COR-L47 (cell line): ENCODE data around the gene EWSR1.
"Not testable (repeated sequence)": the region's sequence is repeated elsewhere in the genome, so short reads cannot be mapped to it uniquely, and the experiment has no call there.

ENCODE experiments used
- DNase-seq: peaks from one replicate; lab custom pipeline; 2025; lab: John Stamatoyannopoulos, UW

EWSR1 gene, protein sequence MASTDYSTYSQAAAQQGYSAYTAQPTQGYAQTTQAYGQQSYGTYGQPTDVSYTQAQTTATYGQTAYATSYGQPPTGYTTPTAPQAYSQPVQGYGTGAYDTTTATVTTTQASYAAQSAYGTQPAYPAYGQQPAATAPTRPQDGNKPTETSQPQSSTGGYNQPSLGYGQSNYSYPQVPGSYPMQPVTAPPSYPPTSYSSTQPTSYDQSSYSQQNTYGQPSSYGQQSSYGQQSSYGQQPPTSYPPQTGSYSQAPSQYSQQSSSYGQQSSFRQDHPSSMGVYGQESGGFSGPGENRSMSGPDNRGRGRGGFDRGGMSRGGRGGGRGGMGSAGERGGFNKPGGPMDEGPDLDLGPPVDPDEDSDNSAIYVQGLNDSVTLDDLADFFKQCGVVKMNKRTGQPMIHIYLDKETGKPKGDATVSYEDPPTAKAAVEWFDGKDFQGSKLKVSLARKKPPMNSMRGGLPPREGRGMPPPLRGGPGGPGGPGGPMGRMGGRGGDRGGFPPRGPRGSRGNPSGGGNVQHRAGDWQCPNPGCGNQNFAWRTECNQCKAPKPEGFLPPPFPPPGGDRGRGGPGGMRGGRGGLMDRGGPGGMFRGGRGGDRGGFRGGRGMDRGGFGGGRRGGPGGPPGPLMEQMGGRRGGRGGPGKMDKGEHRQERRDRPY

DNA sequence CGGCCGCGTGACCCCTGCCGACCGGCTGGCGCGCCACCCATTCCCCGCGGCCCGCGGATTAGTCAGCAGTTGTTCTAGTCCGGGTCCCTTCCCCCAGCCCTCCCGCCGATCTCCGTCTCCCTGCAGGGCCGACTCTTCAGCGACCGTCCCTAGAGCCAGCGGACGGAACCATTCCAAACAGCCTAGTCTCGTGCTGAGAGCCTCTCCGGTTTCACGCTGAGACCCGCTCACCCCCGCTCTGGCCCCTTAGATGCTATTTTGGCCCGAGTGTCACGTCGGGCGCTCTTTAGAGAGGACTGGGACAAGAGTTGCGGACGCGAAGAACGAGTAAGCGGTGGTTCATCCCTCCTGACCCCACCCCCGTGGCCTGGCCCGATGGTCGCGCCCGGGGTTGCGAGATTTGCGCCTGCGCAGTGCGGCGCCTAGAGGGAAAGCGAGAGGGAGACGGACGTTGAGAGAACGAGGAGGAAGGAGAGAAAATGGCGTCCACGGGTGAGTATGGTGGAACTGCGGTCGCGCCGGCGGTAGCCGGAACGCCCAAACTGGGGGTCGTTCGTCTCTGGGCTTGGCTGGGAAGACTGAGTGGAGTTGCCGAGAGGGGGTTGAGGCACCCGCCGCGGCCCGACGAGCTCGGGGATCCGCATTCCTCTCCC lies at the start of gene EWSR1, which contains the start of gene RHBDD3:
TSS of gene EWSR1 (plus strand) at position 411 of the 653 bp plus-strand sequence. CDS start at position 480, 69 bp downstream.
TSS of gene RHBDD3 (minus strand) at position 124 of the 653 bp plus-strand sequence. CDS start 2,355 bp downstream, outside the sequence.
- peak; percentile 93 for DNase-seq

DNA sequence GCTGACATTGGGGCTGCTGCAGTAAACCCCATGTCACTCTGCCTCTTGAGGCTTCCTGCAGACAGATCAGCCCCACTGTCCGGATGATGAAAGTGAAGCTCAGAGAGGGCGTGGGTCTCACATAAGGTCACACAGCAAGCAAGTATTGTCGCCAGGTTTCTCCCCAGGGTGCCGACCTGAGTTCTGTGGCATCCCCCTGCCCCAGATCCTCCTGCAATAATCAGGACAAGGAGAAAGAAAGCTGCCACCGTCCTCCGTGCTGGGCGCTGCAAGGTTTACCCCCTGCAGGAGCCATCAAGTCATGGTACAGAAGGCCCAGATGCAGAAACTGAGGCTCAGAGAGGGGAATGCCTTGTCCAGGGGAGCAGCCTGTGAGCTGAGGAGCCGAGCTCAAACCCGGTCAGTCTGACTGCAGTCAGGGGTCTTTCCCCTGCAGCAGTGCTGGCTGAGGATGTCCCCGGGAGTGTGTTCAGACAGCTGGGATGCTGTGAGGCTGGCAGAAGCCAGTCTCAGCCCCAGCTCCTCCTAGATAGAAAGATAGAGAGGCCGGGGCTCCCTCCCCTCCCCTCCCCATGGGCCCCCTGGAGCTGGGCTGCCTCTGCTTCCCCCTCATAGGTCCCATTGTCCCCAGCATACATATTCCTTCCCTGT lies 49.2 kb upstream of the EWSR1 start:
- no peak for DNase-seq

DNA sequence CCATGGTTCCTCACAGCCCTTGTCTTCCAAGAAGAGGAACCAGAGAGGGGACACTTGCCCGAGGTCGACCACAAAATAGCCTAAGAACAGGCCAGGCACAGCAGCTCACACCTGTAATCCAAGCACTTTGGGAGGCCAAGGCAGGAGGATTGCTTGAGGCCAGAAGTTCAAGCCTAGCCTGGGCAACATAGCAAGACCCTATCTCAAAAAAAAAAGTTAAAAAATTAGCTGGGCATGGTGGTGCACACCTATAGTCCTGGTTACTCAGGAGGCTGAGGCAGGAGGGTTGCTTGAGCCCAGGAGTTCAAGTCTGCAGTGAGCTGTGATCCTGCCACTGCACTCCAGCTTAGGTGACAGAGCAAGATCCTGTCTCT lies 48.7 kb upstream of the EWSR1 start:
- DNase-seq = not testable (repeated sequence)

DNA sequence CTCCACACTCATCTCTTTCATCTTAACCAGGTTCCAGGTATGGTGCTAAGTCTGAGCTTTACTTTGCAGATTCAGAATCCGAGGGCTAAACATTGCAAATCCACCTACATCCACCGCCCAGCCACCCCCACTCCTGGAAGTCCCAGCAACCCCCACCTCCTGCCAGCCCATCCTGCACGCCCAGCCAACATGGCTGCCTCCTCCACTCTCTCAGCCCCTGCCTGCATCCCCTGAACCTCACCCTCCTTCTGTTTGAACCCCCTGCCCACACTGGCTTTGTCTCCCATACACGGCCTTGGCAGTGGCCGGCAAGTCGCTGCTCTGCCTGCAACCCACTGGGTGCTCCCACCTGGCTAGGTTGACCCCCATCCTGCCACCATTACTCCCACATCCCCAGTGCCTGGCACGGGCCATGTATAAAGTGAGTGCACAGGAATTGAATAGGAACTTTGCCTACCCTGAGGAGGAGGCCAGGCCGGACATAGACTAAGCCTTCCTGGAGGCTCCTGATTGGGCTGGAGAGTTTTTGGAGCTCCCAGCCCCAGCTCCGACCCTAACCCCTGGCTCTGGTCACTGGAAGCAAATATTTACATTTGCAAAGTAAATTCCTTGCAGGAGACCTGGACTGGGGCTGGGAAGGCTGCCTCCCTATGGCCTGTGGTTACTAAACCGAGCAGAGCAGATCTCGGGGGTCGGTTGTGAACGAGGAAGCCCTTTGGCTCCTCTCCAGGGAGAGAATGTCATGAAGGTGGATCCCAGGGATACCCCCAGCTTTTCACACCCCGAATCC lies 48.0 kb upstream of the EWSR1 start:
- no peak for DNase-seq

DNA sequence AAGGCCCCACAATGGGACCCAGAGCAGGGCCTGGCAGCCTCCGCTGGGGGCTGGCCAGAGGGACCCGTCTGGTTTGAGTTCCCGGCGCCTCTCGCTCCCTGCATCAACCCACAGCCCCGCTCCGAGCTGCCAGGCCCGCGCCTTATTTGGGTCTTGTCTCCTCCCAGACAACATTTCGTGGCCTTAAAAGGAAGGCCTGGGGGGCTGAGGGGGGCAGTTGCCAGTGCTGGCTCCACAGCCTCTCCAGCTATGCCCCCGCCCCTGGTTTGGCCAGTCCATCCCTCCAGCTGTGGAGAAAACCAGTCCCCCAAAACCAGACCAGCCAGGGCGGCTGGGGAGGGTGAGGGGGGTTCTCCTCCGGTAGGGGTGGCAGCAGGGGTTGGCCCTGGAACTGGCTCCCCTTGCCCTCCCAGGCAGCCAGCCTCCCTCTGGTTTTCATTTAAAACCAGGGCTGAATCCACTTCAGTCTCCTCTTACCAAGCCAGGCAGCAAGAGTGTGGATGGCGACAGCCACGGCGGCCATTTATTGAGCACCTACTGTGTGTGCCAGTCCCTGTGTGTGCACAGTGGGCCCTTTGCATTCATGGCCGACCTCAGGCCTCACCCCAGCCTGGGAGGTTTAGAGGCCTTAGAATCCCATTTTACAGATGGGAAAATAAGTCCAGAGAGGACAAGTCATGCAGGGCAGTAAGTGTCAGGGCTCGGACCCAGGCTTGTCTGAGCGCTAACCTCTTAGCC lies 43.8 kb upstream of the EWSR1 start:
- no peak for DNase-seq

DNA sequence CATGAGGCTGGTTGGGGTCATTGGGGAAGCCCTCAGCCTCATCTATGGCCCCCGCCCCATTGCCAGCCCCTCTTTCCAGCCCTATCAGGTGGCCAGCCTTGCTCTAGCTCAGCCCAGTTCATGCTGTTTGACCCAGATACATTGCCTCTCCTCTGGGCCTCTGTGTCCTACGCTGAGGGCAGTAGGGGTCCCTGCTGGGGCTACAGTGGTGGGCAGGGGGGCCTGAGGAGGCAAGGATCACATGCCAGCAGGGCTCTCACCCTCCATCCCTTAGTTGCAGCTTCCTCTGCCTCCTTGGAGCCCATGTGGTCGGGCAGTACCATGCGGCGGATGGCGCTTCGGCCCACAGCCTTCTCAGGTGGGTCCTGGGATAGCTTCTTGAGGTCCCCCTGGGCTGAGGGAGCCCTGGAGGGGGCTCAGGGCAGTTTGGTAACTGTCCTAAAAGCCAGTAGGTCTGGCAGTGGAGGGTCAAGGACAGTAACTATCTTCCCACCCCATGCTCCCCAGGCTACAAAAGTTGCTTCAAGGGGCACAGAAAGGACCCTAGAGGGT lies 43.1 kb upstream of the EWSR1 start:
- DNase-seq = no peak

DNA sequence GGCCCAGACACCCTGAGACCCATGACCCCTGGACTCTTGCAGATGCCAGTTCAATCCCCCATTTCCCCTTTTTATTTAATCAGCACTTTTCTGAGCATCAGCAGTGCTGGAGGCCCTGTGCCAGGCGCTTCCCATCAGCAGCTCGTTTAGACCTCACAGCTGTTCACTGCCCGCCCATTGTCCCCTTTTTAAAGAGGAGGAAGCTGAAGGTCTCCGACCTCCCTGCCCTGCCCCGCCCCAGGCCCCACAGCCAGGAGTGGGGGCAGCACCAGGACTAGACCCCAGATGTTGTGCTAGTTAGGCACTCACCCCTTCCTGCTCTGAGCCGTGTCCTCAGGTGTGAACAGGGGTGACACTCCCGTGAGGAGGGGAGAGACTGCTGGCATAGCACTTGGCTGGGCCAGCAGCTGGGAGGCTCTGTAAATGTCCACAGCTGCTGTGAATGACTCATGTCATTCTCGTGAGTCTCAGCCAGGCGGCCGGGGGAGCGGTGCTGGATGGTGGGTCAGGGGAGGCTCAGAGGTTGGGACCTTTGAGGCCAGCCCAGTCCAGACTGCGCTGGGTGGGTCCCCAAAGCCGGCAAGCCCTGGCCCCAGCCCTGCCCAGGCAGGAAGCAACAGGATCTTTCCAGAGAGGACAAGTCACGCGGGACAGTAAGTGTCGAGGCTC lies 42.5 kb upstream of the EWSR1 start:
- DNase-seq = no peak

DNA sequence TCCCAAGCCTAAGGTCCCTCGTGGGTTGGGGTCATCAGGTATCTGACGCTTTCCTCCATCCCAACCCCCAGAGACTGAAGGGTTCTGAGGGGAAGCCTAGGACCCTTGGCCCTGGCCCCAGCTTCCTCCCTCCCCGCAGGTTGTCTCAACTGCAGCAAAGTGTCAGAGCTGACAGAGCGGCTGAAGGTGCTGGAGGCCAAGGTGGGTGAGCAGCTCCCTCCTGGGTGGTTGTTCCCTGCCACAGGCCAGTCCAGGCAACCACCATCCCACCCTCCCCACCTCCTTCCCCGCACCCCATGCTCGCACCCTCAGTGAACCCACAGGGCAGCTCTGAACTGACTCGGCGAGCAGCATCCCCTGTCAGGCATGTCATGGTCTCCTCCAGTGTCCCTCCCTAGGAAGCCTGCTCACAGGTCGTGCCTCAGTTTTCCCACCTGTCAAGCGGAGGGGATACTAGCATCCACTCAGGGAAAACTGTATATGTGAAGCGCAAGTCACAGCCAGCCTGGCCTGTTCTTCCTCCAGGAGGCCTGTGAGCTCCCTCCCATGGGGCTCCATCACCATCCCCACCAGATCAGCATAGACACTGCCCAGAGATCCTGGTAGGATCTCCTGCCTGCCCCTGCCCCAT lies 41.6 kb upstream of the EWSR1 start:
- no peak for DNase-seq

DNA sequence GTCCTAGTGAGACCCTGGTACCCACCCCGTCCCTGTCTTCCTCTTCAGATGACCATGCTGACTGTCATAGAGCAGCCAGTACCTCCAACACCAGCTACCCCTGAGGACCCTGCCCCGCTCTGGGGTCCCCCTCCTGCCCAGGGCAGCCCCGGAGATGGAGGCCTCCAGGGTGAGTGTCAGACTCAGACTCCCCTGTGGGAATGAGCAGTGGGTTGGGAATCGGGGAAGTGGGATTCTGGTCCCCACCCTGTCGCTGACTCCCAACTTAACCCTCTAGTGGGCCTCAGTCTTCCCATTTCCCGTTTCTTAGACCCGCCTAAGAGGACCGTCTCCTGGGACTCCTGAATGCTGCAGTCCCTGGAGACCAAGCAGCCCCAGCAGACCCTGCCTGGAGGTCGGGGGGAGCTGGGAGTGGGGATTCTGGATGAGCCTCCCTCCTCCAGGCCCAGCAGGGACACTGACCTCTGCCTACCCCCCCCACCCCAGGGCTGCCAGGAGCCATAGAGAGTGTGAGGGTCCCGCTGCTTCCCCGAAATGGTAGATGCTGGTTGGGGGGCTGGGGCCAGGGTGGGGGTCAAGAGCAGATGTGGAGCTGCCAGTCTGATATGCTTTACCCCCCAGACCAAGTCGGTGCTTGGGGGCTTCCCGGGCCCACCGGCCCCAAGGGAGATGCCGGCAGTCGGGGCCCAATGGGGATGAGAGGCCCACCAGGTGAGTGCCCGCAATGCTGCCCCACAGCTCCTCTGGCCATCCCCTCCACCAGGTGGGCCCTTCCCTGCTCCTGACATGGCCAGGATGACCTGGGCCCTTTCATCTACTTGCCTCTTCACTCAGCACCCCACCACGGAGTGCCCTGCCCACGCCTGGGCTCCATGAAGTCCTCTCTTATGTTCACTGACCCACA lies 36.8 kb upstream of the EWSR1 start:
- DNase-seq = no peak

DNA sequence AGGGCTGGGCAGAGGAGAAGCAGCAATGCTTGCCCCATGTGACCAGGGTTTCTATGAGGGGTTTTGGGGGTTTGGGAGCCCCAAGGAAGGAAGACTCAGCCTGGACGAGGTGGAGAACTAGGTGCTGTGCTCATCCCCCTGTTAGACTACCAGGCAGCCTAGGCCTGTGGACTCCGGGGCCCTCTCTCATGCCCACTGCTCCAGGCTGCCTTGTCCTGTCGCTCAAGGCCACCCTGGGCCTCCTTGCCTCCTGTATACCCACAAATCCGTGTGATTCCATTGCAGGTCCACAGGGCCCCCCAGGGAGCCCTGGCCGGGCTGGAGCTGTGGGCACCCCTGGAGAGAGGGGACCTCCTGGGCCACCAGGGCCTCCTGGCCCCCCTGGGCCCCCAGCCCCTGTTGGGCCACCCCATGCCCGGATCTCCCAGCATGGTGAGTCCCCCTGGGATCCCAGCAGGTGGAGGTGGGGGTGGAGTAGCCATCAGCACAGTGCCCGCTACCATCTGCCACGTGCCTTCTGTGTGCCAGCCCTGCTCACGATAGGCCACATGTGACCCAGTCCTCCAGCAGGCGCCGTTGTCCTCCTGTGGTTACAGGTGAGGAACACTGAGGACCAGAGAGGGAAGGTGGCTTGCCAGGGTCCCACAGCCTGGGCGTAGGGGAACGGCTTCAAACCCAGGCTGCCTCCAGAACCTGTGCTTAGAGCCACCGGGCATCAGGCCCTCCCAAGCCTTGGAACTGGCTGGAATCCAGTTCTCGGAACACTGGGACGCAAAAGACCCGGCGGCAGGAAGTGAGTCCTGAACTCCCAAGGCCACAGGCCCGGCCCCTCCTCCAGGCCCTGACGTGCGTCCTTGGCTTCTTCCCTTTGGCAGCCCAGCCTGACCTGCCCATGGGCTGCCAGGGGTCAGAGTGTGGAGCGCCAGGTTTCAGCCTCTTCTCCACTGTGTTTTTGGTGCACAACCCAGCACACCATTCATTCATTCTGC lies 35.8 kb upstream of the EWSR1 start:
- no peak for DNase-seq

DNA sequence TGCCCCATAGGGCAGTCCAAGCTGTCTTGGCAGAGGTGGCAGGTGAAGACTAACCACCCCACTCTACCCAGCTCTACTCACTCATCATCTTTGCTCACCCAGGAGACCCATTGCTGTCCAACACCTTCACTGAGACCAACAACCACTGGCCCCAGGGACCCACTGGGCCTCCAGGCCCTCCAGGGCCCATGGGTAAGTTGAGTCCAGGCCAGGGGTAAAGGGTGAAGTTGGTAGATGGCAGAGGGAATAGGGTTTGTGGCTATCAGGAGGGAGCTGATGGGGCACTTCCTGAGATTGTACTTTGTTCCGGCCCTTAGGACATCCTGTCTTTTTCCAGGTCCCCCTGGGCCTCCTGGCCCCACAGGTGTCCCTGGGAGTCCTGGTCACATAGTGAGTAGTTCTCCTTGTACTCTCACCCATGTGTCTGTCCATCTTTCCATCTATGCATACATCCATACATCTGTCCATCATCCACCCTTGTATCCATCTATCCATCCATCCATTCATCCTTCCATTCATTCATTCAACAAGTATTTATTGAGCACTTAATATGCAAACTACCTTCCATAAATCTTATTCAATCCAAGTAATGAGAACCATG lies 34.7 kb upstream of the EWSR1 start:
- DNase-seq = no peak

DNA sequence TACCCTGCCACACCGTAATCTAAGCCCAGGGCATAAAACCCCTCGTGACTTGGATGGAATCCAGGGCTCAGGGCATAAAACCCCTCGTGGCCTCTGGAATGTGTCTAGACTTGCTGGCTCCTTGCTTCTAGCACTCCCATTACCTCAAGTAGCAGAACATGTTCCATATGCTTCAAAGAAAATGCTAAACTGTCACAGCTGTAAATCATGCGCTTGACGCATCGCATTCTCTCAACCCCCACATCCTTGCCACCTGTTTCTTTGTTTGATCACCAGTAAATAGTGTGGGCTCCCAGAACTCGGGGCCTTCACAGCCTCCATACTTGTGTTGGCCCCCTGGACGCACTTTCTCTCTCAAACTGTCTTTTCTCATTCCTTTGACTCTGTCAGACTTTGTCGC lies 27.6 kb upstream of the EWSR1 start:
- not testable (repeated sequence) for DNase-seq

DNA sequence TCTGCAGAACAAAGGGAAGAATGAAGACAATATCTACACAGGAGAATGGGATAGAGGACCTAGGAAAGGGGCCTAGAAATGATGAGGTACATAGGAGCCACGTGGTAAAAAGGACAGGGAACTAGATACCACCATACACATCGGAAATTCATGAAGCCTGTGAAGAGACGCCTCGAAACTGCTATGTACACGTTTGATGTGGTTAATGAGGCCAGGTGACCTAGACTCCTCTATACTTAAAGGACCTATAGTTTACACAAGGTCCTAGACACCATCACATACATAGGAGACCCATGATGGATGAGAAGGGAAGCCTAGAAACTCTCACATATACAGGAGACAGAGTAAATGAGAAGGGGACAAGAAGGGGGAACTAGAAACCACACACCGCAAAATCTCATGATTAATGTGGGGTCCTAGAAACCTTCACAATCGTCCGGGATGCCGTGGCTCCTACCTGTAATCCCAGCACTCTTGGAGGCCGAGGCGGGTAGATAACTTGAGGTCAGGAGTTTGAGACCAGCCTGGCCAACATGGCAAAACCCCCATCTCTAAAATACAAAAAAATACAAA lies 24.1 kb upstream of the EWSR1 start:
- DNase-seq = no peak

DNA sequence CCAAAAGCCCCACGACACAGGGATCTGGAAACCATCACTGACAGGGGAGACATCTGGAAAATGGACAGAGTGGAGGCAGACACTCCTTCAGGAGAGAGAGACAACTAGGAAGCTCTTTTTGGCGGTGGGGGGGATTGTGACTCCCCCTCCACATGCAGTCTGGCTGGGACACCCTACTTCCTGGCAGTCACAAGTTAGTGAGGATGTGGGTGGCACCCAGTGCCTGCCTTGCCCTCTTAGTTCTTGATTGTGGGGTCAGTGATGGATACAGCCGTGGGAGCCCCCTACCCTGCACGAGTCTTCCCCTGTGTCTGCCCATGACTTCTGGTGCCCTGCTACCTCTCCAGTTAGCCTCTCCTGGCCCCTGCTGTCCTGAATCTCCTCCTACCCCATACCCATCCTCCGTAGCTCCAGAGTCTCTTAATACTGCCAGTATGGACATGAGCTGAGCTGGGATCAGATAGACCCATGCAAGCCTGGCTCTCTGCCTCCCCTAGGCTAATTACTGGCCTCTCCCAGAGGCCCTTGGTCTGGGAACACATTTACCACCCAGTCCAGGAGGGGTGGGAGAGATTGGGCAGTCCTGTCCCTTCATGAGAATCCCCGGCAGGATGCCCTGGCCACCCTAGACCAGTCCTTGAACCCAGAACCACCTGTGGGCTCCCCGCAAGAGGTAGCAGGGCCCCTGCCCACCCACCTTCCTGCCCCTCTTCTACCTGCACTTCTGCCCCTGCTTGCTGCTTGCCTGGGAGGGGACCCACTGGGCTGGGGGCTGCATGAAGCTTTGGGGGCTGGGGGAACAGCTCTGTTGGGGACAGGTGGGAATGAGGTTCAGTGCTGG lies 23.1 kb upstream of the EWSR1 start:
- no peak for DNase-seq

DNA sequence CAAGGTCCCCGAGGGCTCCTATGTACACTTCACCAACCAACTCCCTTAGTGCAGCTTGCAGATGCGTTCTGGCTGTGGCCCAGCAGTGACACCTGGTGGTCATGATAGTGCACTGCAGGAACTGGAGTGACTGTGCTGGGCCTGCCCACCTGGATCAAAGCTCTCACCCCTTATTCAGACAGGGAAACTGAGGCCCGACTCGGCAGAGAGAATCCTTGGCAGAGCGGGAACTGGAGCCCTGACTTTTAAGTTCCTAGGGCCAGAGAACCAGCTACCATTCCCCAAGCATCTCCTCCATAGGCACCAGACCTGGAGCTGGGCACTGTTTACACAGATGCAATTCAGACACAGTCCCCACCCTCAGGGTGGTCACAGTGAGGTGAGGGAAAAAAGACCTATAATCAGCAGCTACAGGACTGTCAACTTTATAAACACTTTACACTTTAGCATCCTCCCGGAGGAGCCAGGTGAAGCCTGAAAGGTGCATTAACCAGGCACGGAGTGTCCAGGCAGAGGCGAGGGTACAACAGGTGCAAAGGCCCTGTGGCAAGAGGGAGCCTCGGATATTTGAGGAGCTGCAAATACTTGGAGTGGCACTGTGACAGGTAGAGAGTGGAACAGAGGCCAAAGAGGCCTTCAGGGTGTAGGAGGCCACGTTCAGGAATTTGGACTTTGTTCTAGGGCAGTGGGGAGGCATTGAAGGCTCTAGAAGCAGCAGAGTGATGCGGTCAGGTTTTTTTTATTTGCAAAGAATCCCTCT lies 22.3 kb upstream of the EWSR1 start:
- DNase-seq = peak; percentile 35
